Mammary epithelial cell (primary cell): Measurements from ENCODE around the gene PRPSAP1.

ENCODE experiments used
- CTCF ChIP-seq, 2 donors: IDR thresholded peaks in 1 of 2; conservative IDR thresholded peaks in 1 of 2; 2 replicates each; pipeline ENCODE4 v1.5.1; 2011 to 2012; ENCODE audit warnings: inconsistent platforms in 2 of 2, low read length in 2 of 2, mild to moderate bottlenecking in 2 of 2, control low read depth in 1 of 2, low read depth in 1 of 2; ENCODE audit not compliant: insufficient read depth in 1 of 2; ENCODE audit errors: extremely low read depth in 1 of 2
- EZH2 ChIP-seq: IDR thresholded peaks from 2 replicates; pipeline ENCODE4 v1.6.1; 2012; ENCODE audit warnings: low read length, inconsistent platforms, borderline replicate concordance

- TF ChIP-seq CTCF (conservative IDR thresholded peaks at IDR 0.05 in 1 of 2, IDR thresholded peaks at IDR 0.05 in 1 of 2; ENCODE audit: extremely low read depth in 1 of 2, insufficient read depth in 1 of 2, low read depth in 1 of 2, low read length in 2 of 2) (no peak), EZH2 (no peak)
Observed at GRCh38 chr17:76378548-76379274, 25.0 kb upstream of the PRPSAP1 start.
